Stimulated activated CD8-positive, alpha-beta memory T cell treated with anti-CD3 and anti-CD28 coated beads, Interleukin-4, amount 100 ng/mL, for 48 hours (primary cell): Measurements from ENCODE around the gene OLFML1.
A peak's percentile ranks its signal among the peaks of the same experiment; 100 is the strongest.

Source experiments
- DNase-seq: peaks from one replicate; pipeline ENCODE4 v3.0.0-alpha.2; 2020

The OLFML1 gene

DNA sequence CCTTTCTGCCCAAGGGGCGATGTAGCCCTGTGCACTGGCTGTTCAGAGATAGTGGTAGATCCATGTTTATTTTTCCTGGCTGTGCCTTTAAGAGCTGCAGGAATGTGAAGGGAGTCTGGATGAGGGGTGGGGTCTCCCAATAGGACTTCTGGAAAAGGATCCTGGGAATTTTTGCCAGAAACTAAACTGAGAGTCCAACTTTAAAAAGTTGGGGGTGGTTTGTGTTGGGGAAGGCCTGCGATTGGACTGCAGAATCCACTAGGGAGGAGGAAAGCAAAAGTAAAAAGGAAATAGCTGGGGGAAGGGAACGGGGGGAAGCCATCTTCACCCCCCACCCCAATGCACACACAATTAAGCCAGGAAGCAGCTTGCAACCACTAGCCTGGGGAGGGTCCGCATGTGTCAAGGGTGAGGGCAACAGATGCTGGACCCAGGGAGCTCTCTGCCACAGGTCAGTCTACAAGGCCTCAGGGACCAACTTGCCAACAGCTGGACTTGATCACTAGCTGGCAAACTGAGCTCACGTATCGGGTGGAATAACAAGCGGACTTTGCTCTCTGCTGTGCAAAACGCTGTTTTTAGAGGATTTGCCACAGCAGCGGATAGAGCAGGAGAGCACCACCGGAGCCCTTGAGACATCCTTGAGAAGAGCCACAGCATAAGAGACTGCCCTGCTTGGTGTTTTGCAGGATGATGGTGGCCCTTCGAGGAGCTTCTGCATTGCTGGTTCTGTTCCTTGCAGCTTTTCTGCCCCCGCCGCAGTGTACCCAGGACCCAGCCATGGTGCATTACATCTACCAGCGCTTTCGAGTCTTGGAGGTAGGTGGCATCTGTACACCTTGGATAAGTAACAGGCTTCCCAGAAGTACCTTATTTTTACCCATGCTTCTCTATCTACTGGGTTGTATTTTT, at the start of gene OLFML1:
TSS of gene OLFML1 (plus strand) at position 321 of the 912 bp plus-strand sequence. CDS start at position 691, 370 bp downstream.
- no peak for DNase-seq

DNA sequence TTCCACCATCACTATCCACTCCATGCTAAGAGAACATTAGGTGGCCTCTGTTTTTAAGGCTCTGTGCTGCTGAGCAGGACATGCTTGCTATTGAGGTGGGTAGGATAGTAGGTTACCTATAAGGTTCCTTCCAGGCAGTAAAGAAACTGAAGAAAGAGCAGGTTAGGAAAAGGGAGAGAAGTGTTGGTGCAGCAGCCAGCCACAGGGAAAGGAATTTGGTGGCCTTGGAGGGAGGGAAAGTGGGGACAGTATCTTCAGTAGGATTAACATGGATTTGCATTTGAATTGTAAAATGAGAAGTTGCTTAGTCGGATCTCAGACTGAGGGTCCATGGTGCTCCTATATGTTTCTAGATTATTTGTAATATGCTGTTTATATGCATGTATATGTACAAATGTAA, 49.2 kb upstream of the OLFML1 start:
- no peak for DNase-seq

DNA sequence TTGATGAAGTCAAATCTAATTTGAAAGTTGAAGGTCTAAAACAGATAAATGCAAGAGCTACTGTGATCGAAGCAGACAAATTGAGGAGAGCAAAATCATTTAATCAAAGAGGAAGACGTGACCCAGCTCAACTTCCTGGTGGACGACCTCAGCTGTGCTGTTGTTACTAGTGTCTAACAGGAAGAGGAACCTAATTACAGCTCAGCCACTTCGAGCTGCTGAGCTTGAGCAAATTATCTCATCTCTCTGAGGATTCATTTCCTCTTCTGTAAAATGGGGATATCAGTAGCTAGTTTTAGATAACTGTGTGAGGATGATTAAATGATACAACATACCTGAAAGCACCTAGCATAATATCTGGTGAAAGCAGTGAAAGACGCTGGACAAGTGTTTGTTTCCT, 48.6 kb upstream of the OLFML1 start:
- DNase-seq, result no peak

DNA sequence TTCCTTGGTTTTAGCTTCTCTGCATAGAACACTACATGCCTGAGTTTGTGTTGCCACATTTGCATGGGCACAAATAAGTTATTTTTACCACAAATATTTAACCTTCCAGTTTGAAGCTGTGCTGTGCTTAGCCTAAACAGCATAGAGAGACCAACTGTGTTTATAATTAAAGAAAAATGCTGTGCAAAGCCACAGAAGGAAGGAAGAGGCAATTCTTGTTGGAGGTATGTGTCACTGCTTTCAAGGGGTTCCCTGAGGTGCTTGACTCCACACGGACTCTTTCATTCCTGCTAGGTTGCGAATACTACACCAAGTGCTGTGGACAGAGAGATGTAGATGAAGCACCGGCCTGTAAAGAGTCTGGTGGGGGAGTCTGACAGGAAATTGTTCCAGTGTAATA, 47.6 kb upstream of the OLFML1 start:
- no peak for DNase-seq

DNA sequence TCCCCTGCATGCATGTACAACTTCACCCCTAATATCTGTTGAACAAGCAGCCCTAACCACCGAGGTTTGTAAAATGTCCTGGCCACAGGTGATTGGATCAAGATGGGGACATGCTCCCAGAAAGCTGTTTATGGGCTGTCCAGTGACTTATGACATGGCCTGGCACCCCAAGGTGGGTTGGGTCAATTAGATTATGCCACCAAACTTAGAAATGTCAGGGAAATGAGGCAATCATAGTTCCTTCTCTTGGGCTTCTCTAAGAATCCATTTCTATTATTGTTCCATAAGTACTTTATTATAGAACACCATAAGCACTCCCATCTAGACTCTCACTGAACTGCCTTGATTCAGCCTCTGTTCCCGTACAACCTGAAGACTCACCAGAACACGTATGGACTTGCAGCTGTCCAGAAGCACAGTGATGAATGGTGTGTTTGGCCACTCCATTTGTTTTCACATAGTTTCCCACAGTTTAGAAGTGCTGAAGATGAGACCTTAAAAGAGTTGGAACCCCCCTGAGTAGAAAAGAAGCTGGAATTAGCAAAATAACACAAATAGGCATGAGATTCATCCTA, 45.5 kb upstream of the OLFML1 start:
- no peak for DNase-seq

DNA sequence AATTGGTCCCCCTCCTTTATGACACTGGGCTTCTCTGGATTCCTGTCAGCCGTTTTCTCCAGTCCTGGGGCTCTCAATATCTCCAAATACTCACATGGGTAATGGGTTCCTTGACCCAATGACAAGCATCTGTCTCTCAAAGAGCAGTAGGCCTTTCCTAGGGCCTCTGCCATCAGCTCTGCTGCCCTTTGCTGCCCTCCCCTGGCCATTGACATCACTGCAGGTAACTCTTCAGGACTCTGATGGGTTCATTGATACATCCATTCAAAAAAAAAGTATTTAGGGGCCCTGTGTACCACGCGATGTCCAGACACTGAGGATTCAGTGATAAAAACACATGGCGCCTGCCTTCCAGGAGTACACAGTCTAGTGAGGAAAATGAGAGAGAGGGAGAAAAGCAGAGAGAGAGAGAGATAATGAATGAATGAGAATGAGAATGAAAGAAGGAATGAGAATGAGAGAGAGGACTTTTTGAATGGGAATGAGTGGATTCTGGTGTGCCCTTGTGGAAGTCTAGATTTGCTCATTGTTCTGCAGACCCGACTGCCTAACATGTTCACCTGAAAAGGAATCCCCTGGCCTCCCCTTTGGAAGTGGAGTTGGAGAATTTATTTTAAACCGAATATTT, 42.6 kb upstream of the OLFML1 start:
- DNase-seq, result peak; percentile 87

DNA sequence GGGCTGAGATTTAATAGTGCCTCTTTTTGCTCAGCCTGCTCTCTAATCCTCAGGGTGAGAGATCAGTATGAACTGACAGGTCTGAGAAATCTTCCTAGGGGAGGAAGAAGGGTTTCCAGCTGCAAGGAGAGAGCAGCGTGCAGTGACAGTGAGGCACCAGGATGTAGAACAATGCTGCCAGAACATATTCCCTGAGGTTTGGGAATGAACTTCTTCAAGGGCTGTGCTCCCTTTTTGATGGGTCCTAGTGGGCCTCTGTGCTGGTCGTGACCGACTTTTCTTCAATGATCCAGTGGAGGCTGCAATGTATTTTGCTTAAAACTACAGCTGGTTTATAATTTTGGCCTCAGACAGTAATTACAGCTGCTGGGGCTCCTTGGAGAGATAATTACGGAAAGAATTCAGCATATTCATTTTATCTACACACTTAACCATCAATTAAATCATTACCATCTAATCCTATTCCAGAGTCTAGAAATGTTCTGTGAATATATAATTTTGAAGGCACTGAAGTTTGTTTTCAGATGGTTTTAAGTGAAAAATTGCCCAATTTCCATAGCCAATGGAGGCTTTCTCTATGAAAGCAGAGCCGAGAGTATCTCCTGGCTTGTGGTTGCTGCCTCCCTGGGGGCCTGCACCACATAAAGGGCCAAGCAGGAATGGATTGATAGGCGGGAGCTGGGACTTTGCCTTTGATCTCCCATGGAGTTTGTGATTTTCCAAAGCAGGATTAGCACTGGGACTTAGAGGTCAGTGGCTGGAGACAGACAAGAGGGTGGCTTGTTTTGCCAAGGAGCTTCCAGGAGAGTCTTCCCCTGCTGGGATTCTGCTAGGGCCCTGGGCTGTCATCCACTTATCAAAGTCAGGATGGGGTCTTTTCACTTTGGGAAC, 41.0 kb upstream of the OLFML1 start:
- no peak for DNase-seq

DNA sequence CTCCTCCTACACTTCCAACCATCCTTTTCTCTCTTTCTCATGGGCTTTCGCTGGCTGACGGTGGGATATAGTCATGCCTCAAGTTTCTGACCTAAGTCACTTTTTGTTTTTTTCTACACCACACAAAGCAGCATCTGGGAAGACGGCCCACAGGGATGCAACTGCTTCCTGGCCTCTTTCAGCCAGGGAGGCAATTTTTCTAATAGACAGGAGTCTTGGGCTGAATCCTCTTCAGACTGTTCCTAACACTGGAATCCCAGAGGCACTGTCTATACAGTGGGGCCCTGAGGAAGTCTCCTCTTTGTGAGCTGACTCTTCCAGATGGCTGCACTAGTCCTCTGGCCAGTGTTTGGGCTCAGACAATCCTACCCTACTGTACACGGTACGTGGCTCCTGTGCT, 39.7 kb upstream of the OLFML1 start:
- DNase-seq, result no peak

DNA sequence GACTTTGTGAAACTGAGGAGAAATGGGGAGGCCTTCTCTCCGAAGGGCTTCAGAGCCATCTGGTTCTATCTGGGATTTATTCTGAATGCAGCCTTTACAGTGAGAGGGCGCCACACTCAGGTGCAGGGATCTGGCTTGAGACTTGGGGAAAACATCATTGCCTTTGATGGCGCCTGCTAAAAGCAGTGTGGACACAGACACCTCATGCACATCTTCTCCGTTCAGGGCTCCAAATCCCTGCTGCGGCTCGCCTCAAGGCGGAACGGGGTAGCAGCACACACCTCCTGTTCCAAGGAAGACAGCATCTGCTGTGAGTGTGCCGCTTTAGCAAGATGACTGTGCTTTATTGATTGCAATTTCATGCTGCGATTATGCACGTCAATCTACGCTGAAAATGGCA, 37.1 kb upstream of the OLFML1 start:
- DNase-seq, result no peak

DNA sequence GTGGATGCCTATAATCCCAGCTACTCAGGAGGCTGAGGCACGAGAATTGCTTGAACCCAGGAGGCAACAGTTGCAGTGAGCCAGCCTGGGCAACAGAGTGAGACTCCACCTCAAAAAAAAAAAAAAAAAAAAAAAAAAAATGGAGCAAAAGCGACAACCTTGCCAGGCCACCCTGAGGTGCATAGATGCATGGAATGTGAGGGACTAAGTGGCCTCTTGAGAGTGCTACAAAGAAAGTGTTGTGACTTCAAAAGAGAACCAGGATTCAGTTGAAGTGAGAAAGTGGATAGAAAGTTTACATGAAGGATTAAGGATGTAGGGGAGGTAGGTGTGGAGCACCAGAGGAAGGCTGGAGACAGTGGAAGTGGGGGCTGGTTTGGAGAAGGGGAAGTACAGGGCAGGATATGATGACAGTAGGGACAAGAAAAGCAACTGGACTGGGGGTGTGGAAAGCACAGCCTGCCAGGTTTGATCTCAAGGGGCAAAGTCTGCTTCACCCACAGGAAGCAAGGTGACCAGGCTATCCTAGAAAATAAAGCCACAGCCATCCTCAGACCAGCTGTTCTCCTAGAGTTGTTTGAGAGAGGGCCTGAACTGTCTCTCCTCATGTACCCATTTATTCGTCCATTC, 36.0 kb upstream of the OLFML1 start:
- no peak for DNase-seq

DNA sequence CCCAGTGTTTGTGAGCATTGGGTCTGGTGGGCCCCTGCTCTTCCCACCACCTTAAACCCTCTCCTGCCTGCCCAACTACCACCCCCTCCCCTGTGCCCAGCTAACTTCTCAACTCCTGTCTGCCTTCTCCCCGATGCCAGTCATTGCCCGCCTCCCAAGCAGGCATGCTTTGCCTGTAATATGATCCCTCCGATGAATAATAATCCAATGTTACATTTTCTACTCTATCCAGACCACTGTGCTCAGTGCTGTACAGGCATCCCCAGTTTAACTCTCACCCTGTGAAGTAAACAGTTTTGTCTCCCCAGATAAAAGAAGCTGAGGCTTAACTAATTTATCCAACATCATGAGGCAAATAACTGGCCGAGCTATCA, 35.5 kb upstream of the OLFML1 start:
- DNase-seq, result no peak

DNA sequence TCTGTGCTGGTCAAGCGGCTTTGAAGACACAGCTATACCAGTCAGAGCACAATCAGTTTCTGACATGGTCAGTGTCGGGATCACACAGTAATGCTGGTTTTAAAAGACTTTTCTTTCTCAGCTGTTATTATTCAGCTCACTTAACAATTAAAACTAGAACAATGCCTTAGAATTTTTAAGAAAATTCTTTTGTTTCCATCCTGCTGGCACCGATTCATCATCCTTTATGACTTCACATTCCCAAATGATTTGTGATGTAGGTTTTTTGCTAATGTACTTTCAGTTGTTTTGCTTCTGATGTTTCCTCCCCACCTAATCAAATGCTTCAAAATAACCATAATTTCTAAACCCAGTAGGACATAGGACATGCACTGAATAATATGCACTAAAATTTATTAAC, 34.5 kb upstream of the OLFML1 start:
- DNase-seq, result no peak

DNA sequence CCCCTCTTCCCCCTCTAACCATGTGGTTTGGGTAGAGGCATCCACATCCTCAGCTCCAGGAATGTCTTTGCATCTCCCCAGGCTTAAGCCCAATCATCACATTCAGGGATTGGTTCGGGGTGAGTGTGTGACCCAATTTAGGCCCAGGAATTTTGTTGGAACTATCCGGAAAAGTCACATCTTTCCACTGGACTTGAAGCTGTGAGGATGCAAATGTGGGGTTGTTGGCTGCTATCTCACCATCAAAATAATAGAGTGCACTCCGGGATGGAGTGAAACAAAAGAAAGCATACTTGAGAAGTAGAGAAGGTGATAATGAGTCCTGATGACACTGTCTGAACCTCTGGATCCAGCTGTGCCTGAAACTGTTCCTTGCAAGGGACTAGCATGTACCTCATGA, 33.8 kb upstream of the OLFML1 start:
- no peak for DNase-seq

DNA sequence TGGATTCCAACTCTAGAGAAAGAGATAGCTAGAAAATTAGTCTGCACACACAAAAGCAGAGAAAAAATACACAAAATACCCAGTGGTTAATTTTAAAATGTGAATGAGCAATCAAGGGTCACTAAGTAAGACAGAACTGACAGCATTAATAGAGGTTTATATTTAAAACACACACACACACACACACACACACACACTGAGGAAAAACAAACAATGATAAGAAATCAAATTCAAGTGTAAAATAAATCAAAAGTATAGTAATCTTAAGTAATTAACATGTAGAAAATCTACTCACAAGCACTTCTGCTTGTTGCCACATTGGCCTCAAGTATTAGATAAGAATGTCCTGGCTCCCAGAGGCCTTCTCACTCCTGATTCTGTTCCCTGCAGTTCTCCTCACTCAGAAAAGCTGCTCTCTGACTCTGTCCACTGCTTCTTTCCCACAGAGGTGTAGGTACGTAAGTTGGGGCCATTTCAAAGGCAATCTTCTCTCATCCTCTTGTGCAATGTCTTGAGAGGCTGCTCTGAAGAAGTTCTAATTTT, 33.3 kb upstream of the OLFML1 start:
- DNase-seq, result no peak

DNA sequence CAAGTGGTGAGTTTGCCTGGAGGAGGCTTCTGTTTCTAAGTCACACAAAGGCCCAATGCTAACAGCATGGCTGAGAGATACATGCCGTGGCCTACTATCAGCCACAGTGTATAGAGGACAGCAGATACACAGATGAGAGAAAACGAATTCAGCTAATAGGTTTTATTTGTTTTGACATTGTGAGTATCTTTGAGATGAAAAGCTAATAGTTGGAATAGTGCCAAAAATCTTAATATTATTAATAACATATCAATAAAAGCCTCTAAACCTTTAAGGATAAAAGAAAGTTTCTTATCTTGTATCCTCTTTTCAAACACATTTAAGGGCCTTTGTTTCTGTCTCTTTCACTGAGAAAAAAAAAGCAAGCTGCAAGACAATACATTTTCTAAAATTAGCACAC, 30.5 kb upstream of the OLFML1 start:
- DNase-seq, result no peak

DNA sequence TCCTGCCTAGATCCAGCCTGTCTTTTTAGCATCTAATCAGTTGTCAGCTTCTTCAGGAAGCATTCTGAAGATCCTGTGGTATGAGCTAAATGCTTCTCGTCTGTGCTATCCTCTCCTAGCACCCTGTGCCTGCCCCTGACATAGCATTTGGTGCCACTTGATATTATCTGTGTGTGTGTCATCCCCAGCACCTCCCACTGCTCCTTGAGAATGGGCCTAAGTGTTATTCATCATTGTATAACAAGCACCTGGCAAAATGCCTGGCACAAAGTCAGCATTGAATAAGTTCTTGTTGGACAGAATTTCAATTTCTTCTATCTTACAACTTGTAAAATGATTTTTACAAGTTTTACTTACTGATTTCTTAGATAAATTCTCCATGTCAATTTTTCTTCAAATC, 28.1 kb upstream of the OLFML1 start:
- DNase-seq, result no peak

DNA sequence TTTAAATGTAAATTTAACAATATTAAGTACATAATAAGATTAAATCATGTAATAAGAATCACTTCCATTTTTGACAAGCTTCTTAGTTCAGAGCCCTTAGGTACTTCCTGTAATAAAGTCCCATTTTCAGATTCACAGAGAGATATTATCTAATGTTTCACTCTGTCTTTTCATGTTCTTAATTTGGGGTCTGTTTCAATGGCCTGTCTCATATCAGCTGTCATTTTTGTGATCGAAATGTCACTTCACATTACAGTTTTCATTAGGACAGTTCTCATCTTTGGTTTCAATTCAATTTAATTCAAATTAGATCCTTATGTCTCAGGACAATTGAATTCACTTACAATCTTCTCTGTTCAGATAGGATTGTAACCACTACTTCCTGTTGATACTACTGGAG, 22.6 kb upstream of the OLFML1 start:
- no peak for DNase-seq

DNA sequence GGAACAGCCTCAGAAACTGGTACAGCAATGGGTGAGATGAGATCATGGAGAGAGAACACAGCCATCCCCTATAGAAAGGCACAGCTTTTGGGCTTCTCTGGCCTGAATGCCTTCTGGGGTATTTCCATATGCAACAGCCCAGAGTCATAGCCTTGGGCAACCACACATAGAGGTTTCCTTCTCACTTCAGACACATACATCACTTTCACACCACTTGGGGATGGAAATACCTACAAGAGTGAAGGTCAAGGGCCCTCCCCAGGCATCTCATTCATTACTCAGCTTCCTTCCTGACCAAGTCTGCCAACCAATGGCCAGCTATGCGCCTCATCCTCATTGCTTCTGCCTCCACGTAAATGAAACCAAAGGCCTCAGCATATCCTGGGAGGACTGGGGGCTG, 17.7 kb upstream of the OLFML1 start:
- DNase-seq, result peak; percentile 23

DNA sequence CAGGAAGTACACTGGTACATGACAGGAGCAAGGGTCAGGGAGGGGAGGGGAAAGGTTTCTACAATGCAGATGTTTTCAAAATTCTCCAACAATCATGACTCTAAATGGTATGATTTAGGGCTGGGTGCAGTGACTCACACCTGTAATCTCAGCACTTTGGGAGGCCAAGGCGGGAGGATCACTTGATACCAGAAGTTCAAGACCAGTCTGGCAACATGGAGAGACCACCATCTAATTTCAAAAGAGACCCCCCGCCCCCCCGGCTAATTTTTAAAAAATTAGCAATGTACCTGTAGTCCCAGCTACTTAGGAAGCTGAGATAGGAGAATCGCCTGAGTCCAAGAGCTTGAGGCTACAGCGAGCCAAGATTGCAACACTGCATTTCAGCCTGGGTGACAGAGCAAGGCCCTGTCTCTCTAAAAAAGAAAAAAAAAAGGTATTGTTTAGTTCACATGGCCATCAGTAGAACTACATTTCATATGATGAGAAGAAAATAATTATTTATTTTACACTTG, 15.9 kb upstream of the OLFML1 start:
- no peak for DNase-seq

DNA sequence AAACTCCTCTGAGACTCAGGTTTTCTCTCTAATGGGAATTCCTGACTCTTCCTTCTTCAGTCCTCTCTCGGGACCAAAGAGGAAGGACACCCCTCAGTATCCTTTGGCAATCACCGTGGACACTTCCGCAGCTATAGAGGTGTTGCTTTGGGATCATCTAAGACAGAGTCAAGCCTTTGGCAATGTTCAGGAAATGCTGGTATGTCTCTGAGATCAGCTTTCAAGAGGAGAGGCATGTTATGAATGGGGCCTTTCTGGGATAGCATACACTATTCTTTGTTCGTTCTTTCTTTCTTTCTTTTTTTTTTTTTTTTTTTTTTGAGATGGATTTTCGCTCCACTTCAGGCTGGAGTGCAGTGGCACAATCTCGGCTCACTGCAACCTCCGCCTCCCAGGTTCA, 14.2 kb upstream of the OLFML1 start:
- DNase-seq, result no peak

DNA sequence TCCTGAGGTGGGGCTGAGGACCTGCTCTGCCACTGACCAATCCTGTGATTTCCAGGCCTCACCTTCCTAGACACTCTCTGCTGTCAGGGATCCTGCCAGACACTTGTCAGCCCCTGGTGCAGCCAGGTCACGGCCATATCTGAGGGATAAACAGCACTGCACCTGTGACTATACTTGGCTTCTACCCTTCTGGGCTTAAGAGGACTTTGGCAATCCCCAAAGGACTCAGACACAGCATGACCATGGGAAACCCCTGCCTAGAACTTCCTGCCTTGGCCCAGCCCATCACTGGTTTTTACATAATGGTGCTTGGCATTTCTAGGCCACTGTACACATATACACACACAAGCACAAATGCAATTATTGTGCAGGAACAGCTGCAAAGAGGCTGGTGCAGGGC, 11.6 kb upstream of the OLFML1 start:
- no peak for DNase-seq

DNA sequence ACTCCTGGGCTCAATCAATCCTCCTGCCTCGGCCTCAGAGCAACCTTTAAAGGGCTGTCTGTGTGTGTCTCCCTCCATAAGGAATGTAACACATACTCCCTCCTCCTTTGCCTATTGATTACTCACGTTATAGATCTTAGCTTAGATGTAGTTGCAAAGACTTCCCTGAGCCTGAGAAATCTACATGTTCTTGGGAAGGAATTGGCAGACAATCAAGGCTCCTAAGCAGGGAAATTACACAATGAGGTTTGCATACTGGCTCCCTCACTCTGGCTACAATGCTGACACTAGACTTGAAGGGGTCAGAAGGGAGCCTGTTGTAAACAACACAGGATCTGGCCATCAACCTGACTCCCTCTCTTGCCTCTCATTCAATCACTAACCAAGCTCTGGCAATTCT, 5.2 kb upstream of the OLFML1 start:
- DNase-seq, result no peak
